Peyer's patch (tissue), 4 donors: ENCODE results near the gene RBM48.

Experiments
- POLR2A ChIP-seq, 2 donors: fragments of 450-650 bp; IDR thresholded peaks; one replicate each; pipeline ENCODE4 v1.5.1; 2017; ENCODE audit warnings: antibody characterized with exemption in 2 of 2, mild to moderate bottlenecking in 2 of 2, moderate library complexity in 2 of 2
- TF ChIP-seq, protein P1 (sequence below), 6 experiments: fragments of 450-650 bp in 4 of 6; fragments of 200-600 bp in 2 of 6; sonication (generic) in 1 of 6; IDR thresholded peaks; one replicate each; pipeline ENCODE4 v1.5.1; 2017 to 2019; ENCODE audit warnings: antibody characterized with exemption in 6 of 6, mild to moderate bottlenecking in 3 of 6, moderate library complexity in 1 of 6

DNA sequence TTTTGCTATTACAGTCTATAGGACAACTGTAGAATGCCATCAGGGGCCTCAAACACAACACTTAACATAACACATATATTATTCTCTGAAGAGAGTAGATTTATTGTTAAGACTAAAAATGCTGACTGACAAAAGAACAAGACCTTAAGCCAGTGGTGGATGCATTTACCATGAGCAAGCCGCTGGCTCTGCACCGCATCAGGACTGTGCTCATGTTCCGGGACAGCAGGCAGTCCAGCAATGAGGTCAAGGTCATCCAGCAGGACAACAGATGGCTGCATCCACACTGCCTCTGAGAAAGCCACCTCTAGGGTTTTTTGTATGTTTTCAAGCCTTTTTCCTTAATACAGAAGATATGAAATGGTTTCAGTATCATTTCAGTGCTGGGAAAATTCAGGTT lies 24.0 kb upstream of the RBM48 start:
- TF ChIP-seq, protein P1, sequence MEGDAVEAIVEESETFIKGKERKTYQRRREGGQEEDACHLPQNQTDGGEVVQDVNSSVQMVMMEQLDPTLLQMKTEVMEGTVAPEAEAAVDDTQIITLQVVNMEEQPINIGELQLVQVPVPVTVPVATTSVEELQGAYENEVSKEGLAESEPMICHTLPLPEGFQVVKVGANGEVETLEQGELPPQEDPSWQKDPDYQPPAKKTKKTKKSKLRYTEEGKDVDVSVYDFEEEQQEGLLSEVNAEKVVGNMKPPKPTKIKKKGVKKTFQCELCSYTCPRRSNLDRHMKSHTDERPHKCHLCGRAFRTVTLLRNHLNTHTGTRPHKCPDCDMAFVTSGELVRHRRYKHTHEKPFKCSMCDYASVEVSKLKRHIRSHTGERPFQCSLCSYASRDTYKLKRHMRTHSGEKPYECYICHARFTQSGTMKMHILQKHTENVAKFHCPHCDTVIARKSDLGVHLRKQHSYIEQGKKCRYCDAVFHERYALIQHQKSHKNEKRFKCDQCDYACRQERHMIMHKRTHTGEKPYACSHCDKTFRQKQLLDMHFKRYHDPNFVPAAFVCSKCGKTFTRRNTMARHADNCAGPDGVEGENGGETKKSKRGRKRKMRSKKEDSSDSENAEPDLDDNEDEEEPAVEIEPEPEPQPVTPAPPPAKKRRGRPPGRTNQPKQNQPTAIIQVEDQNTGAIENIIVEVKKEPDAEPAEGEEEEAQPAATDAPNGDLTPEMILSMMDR (IDR thresholded peaks at IDR 0.05) = no peak
- no peak for TF ChIP-seq POLR2A (IDR thresholded peaks at IDR 0.05)
